Measurements from ENCODE around the gene YEATS2.

YEATS2 gene

GRCh38 chr3:183810643-183811594, 113.3 kb downstream of the YEATS2 start:
- H3K4me3 ChIP-seq (ENCODE audit: low read length): no peak overlapping the region
- no peak for TF ChIP-seq CTCF (conservative IDR thresholded peaks at IDR 0.05; ENCODE audit: low read length)
- no peak for DNase-seq (ENCODE audit: low read depth)

- DNase-seq (ENCODE audit: low read depth): no peak
- TF ChIP-seq CTCF (conservative IDR thresholded peaks at IDR 0.05; ENCODE audit: low read length): no peak
- H3K4me3 ChIP-seq (ENCODE audit: low read length): no peak overlapping the region
These were observed 114.0 kb downstream of the YEATS2 start for GRCh38 chr3:183811638-183812037.

GRCh38 chr3:183812761-183813445, 115.3 kb downstream of the YEATS2 start:
- no peak for DNase-seq (ENCODE audit: low read depth)
- TF ChIP-seq CTCF (conservative IDR thresholded peaks at IDR 0.05; ENCODE audit: low read length): no peak
- H3K4me3 ChIP-seq (ENCODE audit: low read length): no peak overlapping the region

GRCh38 chr3:183814240-183814639, 116.6 kb downstream of the YEATS2 start:
- TF ChIP-seq CTCF (conservative IDR thresholded peaks at IDR 0.05; ENCODE audit: low read length): no peak
- no peak overlapping the region for H3K4me3 ChIP-seq (ENCODE audit: low read length)
- DNase-seq (ENCODE audit: low read depth): no peak

GRCh38 chr3:183815563-183815940, 118.0 kb downstream of the YEATS2 start:
- DNase-seq (ENCODE audit: low read depth): no peak
- no peak overlapping the region for H3K4me3 ChIP-seq (ENCODE audit: low read length)
- no peak for TF ChIP-seq CTCF (conservative IDR thresholded peaks at IDR 0.05; ENCODE audit: low read length)

GRCh38 chr3:183815951-183816475, 118.4 kb downstream of the YEATS2 start:
- H3K4me3 ChIP-seq (ENCODE audit: low read length): no peak overlapping the region
- no peak for DNase-seq (ENCODE audit: low read depth)
- TF ChIP-seq CTCF (conservative IDR thresholded peaks at IDR 0.05; ENCODE audit: low read length): no peak
